Ureter (tissue), 1 donor: ENCODE data around the gene PROM2. TPM values are rescaled to one million over a fixed set of nuclear protein-coding genes. Genes with fewer than 3 reads are reported as not detected.

Experiments
- DNase-seq: peaks from one replicate; pipeline ENCODE4 v3.0.0-alpha.2; 2020; ENCODE audit warnings: low spot score
- total RNA-seq: library from RNA; stranded (reverse); gene quantifications from one replicate; pipeline ENCODE4 v1.2.4, GENCODE V29; 2023
- donor health status: DM: yes; HTN: yes; CAD: no.

PROM2 gene
- total RNA-seq, 1 donor from 2014 or later = 176 TPM

DNA sequence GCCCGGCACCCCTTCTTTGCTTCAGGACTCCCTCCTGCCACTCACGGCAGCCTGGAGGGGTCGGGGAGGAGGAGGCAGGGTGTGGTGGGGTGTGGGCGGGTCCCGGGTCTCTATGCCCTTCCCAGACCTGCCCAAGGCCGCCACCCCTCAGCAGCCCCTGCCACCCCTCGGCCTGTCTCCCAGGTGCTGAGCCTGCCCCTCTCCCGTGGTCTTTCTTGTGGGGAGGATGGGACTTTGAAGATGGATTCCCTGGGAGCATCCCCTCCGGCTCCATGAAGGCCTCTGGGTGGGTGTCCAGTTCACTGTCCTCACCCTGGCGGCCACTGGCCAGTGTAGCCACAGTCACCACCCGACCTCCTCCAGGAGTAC, 46.1 kb downstream of the PROM2 start:
- DNase-seq = no peak

DNA sequence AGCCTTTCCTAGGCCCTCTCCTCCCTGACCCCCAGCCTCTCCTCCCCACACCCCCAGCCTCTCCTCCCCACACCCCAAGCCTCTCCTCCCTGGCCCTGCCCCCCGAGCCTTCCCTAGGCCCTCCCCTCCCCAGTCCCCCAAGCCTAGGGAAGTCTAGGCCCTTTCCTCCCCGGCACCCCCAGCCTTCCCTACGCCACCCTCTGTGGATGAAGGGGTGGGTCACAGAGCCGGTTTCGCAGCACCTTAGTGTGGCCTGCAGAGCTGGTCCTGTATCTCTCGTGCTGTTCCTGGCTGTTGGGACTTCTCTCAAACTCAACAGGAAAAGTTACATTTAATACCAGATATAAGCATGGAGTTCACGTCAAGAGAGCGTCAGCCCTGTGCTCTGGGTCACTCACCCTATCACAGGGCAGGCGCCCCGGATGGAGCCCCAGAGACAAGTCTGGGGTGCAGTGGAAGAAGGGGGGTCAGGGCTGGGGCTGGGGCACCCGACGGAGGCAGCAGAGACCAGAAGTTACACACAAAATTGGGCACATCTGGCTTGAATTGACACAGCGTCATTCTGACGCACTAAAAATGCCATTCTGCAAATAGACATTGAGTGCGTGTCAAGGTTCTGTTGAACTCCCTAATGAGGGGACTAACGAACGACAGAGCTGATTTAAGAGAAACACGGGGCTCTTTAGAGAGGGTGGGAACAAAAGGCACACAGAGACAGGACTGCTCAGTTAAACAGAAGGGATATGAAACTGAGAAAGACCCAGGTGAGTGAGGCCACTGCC, 46.9 kb downstream of the PROM2 start:
- DNase-seq = no peak

DNA sequence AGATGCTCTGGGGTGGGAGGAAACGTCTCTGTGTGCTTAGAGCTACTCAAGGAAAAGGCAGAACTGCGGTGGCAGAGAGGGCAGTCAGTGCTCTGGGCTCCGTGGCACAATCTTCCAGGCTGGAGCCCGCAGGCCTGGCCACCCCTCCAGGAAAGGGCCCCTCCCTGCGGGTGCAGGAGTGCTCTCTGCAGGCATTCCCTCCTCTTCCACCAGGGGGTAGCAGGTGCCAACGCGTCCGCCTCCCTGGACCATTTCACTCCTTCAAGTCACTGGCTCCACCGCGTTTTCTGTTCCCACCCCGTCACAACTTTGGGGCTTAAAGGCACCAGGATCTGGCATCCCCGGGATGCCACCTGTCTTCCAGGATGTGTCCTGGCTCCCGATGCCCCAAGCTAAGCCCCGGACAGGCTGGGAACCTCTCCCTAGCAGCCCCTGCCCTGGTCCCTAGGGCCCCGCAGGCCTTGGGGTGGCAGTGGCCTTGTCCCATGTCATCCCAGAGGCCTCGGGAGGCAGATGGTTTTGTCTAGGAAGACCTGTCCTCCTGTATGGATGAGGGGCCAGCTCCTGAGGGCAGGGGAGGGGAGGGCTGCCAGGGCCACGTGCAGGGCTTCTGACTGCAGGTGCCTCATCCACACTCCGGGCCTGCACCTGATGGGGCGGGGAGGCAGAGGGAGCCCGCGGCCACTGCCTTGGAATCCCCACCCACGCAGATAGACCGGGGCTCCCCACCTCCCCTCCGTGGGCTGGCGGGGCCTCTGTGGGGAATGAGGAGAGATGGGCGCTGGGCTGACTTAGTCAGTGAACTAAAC, 49.3 kb downstream of the PROM2 start:
- DNase-seq = no peak

DNA sequence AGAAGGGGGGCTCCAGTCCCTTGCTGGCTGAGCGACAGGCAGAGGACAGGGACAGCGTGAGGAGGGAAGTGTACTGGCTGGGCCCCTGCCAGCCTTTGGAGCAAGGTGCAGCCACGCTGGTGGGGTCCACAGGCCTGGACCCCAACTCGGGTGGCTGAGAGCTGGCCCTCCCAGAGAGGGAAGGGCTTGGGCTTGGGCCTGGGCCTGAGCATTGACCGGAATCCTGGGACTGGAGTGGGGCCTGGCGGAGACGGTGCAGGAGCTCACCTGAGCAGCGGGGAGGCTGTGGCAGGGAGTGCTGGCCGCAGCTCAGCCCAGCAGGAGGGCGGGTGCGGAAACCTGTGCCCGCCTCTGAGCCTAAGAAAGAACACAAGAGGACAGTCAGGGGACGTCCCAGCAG, 50.8 kb downstream of the PROM2 start:
- DNase-seq = no peak

DNA sequence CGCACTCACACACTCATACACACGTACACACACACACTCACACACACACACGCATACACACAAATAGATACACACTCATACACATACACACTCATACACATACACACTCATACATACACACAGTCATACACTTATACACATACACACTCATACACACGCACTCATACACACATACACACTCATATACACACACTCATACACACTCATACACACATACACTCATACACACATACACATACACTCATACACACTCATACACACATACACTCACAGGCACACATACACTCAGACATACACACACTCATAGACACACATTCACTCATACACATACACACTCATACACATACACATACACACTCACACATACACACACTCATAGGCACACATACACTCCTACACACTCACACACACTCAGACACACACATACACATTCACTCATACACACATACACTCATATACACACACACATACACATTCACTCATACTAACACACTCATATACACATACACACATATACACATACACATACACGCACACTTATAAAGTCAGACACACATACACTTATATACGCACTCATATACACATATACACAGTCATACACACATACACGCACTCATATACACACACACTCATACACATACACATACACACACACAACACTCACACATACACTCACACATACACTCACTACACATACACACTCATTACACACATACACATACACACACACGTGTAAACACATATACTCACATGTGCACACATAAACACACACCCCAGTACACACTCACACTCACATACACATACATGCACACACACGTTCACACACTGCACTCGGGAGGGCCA, 51.6 kb downstream of the PROM2 start:
- DNase-seq = no peak

DNA sequence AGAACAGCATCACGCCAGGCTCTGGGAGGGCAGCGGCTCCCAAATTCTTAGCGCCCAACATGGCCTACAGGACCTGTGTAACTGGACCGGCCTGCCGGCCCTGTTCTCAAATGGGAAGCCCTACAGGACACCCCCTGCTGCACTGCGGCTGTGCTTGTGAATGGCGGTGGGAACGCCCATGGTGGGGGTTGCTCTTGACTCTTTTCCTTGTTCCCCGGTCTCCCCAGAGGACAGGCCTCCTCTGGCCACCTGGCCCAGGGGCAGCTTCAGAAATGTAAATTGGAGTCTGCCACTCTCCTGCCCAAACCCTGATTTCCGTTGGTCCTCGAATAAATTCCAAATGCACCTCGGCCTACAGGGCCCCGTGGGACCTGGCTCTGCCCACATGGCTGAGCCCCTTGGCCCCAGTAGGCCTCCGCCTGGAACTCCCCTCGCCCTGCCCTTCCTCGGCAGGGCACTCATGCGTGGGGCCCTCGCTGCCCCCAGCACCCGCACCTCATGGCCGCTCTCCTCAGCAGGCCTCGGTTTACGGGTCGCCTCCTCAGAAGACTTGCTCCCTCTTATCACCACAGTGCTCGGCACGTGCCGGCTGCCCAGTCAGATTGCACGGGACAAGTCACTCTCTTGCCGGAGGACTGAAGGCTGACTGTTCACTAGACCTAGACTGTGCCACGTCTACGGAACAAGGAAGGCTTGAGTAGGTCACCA, 52.3 kb downstream of the PROM2 start:
- DNase-seq = no peak

DNA sequence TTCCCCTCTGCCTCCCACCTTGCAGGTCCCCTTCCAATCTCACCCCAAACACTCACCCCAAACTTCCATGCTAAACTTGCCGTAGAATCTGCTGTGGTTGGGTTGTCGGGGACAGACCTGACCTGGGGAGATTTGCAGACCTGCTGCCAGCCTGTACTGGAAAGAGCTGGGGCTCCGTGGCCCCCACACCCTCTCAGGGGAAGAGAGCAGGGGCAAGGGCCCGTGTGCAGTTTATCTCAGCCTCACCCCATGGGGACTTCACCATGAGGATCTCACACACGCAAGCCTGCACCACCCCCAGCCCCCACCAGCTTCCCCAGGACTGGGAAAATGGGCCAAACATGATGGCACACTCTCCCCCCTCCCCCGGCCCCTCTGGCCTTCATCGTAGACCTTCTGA, 53.6 kb downstream of the PROM2 start:
- DNase-seq = no peak

DNA sequence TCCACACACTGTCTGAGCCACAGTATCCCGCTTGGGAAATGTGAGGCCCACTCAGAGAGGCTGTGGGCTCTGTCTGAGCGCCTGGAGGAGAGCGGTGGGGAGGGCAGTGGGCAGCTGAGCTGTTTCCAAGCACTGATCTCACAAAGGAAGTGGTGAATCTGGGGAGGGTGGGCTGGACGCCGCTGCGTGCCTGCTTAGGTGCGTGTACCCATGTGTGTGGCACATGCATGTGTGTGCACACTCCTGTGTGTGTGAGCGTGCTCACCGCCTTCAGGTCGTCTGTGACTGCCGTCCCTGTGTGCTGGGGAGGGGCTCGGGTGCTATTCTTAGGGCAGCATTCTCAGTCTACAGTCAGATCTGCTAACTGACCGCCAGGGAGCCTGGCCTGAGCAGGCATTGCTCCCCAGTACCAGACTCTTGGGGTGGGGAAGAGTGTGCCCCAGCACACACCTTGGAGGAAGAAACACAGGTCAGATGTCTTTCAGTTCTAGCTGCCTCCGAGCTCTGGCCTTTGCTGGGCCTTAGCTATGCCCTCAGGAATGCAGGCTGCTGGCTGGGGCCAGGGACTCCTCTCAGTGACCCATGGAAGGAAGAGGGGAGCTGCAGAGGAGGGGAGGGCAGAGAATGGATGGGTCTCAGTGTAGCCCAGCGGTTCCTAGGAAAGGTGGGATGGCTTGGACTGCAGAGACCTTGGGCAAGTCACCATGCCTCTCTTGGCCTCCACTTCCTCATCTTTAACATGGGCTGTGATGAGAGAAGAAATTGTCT, 54.3 kb downstream of the PROM2 start:
- DNase-seq = no peak

DNA sequence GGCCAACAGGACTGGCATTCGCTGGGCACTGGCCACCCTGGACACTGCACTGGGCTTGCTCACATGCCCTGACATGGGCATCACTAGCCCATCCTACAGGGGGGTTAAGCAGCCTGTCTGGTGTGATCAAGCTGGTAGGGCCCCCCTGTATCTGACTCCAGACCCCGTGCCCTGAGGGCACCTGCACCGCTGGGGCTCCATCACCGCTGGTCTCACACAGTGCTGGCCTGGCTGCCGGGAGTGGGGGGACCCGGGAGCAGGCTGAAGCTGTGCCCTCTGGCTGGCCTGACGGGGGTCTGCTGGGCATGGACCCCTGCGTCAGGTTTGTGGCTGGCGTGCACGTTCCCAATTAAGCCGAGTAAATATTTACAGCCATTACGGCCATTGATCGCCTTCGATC, 55.2 kb downstream of the PROM2 start:
- no peak for DNase-seq

DNA sequence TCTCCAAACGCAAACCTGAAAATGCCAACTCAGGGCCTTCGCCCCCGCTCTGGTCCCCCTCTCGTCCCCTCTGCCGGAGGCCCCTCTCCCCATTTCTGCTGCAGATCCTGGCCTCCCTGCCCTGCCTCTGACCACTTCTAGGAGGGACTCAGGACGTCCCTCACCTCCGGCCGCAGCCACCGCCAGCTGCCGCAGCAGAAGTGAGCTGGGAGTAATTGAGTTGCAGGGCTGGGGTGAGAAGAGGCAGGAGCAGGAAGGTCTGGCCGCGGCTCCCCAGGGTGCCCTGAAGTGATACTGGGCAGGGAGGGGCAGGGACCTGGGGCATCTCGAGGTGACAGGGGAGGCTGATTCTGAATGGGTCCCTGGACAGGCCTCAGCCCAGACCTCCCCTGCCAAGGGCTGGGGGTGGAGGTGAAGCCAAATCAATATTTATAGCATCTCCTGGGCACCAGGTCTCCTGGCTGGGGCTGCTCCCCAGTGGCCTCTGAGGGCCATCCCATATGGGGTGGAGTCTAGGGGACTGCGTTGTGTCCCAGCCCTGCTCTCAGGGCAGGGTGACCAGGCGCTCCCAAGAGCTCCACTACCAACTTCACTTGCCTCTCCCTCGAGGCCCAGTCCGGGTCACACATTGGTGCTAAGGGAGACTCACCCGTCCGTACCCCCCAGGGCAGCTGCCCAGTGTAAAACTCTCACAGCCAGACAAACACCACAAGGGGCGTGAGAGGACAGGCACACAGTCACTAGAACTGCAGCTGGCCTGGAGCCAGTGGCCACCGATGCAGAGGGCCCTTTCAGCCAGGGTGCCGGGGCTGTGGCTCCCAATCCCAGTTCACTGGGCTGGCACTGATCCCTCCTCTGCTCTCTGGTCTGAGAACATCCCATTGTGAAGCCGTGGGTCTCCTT, 55.9 kb downstream of the PROM2 start:
- no peak for DNase-seq

DNA sequence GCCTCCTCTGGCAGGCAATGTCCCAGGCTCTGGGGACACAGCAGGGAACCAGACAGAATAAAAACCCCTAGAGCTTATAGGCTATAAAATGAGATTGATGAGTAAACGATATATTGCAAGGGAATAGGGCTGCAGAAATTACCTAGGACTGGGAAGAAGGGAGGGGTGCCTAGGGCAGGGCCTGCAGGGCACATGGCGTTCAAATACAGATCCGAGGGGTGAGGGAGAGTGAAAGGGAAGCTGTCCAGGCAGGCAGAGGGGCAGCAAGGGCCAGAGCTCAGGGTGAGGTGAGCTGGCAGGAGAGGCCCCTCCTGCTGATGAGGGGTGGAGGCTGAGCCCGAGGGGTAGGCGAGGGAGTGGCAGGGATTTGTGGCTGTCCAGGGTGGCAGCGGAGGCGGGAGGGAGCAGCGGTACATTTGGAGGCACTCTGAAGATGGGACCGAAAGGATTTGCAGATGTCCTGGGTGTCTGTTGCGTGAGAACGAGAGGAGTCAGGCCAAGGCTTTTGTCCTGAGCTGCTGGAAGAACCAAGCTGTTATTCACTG, 56.6 kb downstream of the PROM2 start:
- no peak for DNase-seq

DNA sequence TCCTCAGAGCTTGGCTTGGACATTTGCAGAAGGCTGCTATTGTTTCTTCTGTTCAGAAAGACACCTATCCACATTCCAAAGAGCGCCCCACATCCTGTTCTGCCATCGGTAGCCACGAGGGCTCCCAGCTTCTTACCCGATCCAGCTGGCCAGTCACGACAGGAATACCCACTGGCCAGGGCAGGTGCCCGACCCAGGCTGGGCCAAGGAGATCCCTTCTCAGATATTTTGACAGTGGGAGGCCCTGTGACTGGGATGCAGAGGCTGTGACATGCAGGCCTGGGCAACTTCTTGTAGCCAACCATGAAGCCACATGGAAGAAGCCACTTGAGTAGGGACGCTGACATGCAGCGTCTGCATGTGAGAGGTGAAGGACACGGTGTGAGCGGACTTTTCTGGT, 57.4 kb downstream of the PROM2 start:
- DNase-seq = no peak

DNA sequence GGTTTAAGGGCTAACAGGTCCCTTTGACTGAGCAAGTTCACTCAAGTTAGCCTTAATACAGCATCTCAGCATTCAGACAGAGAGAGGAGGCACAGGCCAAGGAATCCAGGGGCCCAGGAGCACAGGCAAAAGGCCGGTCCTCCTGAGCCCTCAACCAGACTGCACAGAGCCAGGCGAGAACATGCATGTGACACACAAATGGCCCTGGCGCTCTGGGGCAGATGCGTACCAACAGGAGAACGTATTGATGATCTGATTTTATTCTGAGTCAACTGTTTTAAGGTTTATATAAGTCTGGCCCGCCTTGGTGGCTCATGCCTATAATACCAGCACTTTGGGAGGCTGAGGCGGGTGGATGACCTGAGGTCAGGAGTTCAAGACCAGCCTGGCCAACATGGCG, 57.8 kb downstream of the PROM2 start:
- DNase-seq = no peak

DNA sequence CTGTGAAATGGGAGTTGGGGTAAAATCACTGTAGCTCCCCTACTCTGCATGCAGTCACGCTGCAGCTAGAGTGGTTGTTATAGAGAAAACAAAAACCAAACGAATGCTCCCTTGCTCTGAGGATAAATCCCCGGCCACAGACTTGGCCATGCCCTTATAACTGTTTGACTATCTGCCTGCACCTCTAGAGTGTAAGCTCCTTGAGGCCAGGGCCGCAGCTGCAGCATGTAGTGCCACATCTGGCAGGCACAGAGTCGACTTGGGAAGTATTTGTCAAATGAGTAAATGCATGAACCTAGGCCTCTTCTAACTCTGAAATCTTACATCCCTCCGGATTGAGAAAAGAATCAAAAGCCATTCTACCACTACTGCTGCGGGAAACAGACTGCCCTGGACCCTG, 58.8 kb downstream of the PROM2 start:
- no peak for DNase-seq

DNA sequence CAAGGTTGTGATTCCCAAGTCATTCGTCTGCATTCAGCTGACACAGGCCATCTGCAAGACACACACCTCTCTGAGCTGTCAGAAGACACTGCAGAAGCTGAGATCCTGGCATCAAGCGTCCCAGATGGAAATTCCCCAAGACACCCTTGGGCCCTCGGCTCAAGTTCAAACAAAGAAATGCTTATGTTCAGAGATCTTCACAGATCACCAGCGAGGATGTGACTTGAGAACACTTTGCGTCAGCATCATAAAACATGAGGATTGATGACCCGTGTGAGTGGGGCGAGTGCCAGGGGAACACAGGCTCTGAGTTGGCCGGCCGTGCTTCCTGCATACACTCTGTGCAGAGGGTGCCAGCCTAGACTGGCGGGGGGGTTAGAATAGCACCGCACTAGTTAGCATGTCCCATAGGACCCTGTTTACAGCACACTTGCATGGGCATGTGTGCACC, 59.7 kb downstream of the PROM2 start:
- peak; percentile 74 for DNase-seq

DNA sequence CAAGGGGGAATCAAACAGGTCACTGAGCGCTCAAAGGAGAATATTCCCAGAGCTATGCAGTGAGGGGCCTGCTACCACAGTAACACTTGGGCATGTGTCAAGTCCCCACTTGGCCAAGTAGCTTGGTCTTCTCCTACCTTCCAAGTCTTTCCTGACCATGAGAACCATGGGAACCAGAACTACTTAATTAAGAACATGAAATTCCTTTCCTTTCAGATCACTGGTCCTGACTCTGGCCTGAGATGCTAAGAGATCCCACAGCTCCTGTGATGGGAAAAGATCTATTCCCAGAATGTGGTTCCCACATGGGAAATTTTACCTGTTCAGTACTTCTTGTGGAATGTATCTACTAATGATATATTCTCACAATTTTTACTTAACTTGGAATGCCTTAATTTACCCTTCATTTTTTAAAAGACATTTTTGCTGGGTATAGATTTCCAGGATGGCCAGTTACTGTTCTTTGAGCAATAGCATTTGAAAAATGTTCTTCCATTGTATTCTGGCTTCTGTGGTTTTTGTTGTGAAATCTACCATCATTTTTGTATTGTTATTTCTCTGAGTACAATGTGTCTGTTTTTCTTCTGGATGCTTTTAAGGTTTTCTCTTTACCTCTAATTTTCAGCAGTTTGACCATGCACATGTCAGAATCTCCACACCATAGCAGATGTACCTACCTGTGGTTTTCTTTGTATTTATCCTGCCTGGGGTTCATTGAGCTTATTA, 60.8 kb downstream of the PROM2 start:
- DNase-seq = no peak

DNA sequence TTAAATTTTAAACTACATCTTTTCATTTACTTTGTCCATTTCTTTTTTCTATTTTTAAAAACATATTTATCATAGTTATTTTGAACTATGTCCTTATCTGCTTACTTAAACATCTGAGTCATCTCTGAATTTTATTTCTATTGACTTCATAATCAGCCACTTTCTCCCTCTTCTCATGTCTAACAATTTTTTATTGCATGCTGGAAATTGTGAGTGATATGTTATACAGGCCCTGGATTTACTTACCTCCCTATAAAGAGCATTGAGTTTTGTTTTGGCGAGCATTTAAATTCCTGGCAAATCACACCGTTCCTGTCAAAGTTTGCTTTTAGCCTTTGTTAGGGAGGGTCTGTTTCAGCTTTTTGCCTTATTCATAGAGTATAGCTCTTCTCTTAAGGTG, 62.2 kb downstream of the PROM2 start:
- no peak for DNase-seq

DNA sequence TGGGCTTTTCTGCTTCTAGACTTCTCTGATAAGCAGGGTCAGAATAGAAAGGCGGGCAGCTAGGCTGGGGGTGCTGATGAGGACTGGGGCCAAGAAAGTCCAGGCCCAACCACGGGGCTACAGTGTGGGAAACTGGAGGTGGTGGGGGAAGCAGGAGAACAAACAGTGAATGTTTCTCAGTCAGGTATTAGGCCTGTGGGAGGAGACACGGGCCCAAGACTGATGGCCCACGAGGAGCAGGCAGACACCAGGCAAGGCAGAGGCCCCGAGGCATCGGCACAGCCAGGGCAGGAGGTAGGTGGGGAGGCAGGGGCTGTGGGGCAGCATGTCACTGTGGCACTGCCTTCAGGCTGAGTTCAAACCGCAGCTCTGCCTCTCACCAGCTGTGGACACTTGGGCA, 63.6 kb downstream of the PROM2 start:
- no peak for DNase-seq
